NCI-H2171 (cell line): ENCODE data around the gene MEMO1.

Experiments
- DNase-seq: peaks from one replicate; lab custom pipeline; 2025; lab: John Stamatoyannopoulos, UW

The MEMO1 gene

GRCh38 chr2:31823558-31823957 lies 187.2 kb downstream of the MEMO1 start:
- no peak for DNase-seq

- no peak for DNase-seq
Measured at GRCh38 chr2:31822587-31822986, 188.2 kb downstream of the MEMO1 start.
